ENCODE measurements around the gene IL17A. TPM values are rescaled to one million over a fixed set of nuclear protein-coding genes. Genes with fewer than 3 reads are reported as not detected.
"Not testable (repeated sequence)": the region's sequence is repeated elsewhere in the genome, so short reads cannot be mapped to it uniquely, and the experiment has no call there.

IL17A gene
- polyA plus RNA-seq, 4 donors = not detected

DNA sequence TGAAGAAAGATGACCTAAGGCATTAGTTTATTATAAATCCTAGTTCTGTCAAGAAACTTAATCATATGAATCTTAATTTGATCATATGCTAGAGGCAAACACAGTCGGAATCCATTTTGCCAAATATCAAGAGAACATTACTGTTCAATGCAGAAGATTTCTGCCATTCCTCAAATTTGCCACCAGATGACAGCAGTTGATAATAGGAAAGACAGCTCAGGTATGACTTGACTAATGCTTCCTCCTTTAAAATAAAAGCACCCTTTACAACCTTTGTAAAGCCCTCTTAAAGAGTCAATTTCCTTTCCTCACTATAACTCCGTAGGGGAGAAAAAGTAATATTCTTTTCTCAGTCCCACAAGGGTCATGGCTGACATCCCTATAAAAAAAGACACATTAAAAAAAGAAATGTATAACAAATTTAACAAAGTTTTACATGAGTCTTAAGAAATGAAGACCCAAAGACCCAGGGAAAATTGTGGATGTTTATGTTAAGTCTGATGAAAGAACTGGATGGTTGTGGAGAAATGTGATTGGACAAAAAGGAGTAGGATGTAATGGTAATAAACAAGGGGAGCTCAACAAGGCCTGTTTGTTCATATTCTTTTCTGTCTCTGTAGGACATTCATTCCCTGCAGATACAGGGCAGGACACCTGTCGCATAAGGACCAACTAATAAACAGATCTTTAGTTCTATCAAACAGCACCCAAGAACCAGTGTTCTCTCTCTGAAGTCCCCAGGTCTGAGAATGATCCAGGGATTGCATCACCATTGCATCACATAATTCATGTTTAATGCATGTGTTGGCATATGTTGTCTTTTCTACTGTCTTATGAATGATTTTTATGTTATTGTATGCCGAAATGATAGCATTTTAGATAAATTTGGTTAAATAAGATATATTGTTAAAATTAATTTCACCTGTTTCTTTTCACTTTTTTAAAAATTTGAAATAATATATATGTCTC lies 23.0 kb upstream of the IL17A start:
- no peak for DNase-seq (ENCODE audit: low read depth in 4 of 4, low spot score in 3 of 4)

GRCh38 chr6:52164319-52165094 lies 21.7 kb upstream of the IL17A start:
- DNase-seq (ENCODE audit: low read depth in 4 of 4, low spot score in 3 of 4) = no peak

GRCh38 chr6:52167267-52167666 lies 18.9 kb upstream of the IL17A start:
- no peak for DNase-seq (ENCODE audit: low read depth in 4 of 4, low spot score in 3 of 4)

DNA sequence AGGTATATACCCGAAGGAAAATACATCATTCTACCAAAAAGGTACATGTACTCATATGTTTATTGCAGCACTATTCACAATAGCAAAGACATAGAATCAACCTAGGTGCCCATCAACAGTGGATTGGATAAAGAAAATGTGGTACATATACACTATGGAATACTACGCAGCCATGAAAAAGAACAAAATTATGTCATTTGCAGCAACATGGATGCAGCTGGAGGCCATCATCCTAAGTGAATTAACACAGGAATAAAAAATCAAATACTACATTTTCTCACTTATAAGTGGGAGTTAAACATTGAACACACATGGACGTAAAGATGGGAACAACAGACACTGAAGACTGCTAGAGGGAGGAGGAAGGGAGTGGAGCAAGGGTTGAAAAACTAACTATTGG lies 17.8 kb upstream of the IL17A start:
- not testable (repeated sequence) for DNase-seq (ENCODE audit: low read depth in 4 of 4, low spot score in 3 of 4)

DNA sequence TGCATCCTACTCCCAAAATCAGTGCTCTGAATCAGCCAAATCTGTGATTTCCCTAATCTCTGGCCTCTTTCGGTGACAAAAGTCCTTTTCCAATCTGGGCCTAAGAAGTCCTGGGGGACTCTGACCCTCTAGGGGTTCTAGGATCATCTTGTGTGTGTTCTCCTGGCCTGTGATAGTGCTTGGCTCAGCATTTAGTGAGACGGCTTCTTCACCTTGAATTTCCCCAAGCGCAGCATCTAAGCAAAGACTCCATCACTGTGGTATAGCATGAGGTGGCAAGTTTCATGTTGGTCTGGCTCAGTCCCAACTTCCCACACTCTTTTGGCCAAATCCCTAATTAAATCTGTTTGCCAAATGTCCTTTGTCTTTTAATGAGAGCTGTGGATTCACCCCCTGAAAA lies 12.1 kb upstream of the IL17A start:
- no peak for DNase-seq (ENCODE audit: low read depth in 4 of 4, low spot score in 3 of 4)

GRCh38 chr6:52176550-52176949 lies 9.6 kb upstream of the IL17A start:
- no peak for DNase-seq (ENCODE audit: low read depth in 4 of 4, low spot score in 3 of 4)

GRCh38 chr6:52177961-52178360 lies 8.2 kb upstream of the IL17A start:
- DNase-seq (ENCODE audit: low read depth in 4 of 4, low spot score in 3 of 4) = no peak

DNA sequence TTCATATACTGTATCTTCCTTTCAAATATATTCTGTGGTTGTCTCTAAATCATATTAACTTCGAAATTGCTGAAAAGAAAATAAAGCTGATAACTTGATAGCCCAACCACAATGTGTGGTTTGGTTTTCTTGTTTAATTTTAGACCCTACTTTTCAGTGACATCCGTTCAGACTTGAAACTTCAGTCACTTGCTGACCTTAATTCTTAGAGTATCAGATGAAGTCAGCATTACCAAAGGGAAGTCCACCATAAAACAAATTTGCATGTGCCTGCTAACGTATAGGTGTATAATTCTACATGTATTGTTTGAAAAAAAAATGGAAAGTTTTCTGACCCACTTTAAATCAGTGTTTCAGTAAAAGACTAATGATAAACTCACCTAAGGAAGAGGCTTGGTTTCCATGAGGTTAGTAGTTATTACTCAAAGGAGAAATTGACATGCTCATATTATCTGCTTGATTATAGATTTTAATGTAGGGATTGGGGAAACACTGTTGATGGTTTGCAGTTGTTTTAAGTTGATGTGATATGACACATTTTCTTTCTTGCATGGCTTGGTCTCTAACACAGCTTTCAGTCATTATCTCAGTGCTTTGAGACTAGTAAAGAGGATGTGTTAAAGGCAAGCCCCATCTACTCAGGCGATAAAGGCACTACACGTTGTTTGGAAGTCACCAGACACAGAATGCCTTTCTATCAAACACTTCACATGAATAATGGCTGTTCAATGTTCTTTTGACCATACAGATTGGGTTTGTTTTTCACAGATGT lies 5.2 kb upstream of the IL17A start:
- no peak for DNase-seq (ENCODE audit: low read depth in 4 of 4, low spot score in 3 of 4)

GRCh38 chr6:52183131-52183713 lies 3.0 kb upstream of the IL17A start:
- DNase-seq (ENCODE audit: low read depth in 4 of 4, low spot score in 3 of 4) = no peak

DNA sequence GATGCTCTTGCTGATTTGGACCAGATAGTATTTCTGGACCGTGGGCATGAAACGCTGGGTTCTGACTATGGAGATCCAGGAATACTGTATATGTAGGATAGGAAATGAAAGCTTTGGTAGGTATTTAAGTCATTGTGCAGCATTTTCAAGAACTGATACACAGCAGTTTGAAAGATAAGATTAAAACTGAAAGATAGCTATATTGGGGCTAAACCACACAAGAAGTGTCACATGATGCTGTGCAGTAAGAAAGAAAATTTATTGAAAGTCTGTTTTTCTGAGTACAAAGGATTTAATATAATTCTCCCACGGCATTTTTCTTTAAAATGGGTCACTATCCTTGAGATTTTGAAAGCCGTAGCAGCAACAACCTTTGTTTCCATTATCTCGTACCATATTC lies 305 bp downstream of the IL17A start:
- no peak for DNase-seq (ENCODE audit: low read depth in 4 of 4, low spot score in 3 of 4)

DNA sequence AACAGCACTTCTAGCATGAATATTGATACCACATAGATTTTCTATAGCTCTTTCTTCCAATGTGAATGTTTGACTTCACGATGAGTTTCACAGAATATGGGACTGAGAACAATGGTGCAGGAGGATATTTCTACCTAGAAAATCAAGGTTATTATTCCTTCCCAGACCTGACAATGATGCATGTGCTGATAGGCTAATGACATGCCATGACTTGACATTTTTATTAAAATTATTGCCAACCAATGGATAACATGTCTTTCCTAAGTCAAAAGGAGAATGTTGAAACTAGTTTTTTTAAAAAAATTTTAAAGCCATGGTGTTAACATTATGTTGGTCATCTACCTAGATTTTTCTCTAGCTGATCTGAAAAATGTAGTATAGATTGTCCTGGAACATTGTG lies 923 bp downstream of the IL17A start:
- DNase-seq (ENCODE audit: low read depth in 4 of 4, low spot score in 3 of 4) = no peak

DNA sequence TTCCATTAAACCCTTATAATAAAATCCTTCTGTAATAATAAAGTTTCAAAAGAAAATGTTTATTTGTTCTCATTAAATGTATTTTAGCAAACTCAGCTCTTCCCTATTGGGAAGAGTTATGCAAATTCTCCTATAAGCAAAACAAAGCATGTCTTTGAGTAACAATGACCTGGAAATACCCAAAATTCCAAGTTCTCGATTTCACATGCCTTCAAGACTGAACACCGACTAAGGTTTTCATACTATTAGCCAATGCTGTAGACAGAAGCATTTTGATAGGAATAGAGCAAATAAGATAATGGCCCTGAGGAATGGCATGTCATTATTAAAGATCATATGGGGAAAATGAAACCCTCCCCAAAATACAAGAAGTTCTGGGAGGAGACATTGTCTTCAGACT lies 3.8 kb downstream of the IL17A start:
- no peak for DNase-seq (ENCODE audit: low read depth in 4 of 4, low spot score in 3 of 4)

DNA sequence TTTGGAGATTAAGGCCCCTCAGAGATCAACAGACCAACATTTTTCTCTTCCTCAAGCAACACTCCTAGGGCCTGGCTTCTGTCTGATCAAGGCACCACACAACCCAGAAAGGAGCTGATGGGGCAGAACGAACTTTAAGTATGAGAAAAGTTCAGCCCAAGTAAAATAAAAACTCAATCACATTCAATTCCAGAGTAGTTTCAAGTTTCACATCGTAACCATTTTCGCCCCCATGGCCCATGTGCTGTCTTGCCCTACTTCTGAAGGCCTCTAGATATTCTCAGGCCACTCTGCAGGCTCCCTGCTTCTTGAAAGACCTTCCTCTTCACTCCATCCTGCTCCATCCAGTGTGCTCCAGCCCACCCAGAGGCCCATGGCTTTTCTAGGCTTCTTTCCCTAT lies 4.2 kb downstream of the IL17A start:
- no peak for DNase-seq (ENCODE audit: low read depth in 4 of 4, low spot score in 3 of 4)

- DNase-seq (ENCODE audit: low read depth in 4 of 4, low spot score in 3 of 4) = no peak
Measured at GRCh38 chr6:52191824-52192223, 5.6 kb downstream of the IL17A start.

GRCh38 chr6:52195886-52196285 lies 9.7 kb downstream of the IL17A start:
- no peak for DNase-seq (ENCODE audit: low read depth in 4 of 4, low spot score in 3 of 4)

DNA sequence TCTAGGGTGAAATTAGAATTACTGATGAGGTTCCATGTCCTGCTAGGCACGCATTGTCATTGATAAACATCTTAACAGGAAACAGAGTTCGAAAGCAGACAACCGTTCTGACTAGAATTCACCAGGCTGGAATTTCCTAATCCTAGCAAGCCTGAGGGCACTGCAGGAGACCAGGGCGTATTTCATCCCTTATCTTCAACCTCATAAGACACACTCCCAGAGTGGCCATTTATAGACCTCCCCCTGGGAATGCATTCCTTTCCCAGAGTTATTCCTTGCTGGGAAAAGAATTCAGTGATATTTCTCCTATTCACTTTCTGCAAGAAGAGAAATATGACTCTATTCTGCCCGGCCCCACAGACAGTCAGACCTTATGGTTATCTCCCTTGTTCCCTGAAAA lies 13.9 kb downstream of the IL17A start:
- not testable (repeated sequence) for DNase-seq (ENCODE audit: low read depth in 4 of 4, low spot score in 3 of 4)

GRCh38 chr6:52201046-52201445 lies 14.9 kb downstream of the IL17A start:
- no peak for DNase-seq (ENCODE audit: low read depth in 4 of 4, low spot score in 3 of 4)

DNA sequence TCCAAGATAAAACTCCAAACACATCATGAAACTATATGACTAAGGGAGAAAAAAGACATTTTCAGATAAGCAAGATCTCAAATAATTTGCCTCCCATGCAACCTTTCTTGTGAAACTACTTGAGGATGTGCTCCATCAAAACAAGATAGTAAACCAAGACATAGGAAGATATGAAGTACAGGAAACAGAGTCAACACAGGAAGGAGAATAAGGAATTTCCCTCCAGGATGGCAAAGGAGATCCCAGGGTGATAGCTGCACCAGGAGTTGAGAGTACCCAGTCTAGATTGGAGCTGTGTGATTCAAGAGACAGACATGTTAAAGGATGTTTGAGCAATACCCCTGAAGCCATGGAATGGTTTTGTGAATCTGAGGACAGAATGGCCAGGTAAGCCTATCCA lies 15.3 kb downstream of the IL17A start:
- no peak for DNase-seq (ENCODE audit: low read depth in 4 of 4, low spot score in 3 of 4)

DNA sequence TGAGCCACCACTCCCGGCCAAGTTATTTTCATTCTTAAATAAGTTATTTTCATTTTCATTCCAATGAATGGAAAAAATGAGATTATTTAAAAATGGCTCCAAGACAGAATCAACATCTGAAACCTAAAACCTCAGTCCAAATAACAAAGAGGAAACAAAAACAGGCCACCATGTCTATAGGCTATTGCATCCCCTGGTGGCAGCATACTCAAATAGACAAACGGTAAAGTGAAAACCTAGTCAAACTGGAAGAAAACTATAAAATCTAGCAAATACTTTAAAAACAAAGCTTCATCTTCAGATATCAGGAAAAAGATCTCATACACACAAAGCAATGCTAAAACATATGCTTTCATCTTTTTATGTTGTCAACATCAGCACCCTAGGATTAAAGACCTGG lies 20.9 kb downstream of the IL17A start:
- no peak for DNase-seq (ENCODE audit: low read depth in 4 of 4, low spot score in 3 of 4)

- no peak for DNase-seq (ENCODE audit: low read depth in 4 of 4, low spot score in 3 of 4)
Measured at GRCh38 chr6:52208612-52209011, 22.4 kb downstream of the IL17A start.

GRCh38 chr6:52209770-52210169 lies 23.6 kb downstream of the IL17A start:
- no peak for DNase-seq (ENCODE audit: low read depth in 4 of 4, low spot score in 3 of 4)

Measured in right renal pelvis (tissue), 4 donors.